ENCODE measurements around the gene PLXNB2. TPM values are rescaled to one million over a fixed set of nuclear protein-coding genes. Genes with fewer than 3 reads are reported as not detected.

The PLXNB2 gene
- total RNA-seq, 1 donor from 2014 or later: 146 TPM

DNA sequence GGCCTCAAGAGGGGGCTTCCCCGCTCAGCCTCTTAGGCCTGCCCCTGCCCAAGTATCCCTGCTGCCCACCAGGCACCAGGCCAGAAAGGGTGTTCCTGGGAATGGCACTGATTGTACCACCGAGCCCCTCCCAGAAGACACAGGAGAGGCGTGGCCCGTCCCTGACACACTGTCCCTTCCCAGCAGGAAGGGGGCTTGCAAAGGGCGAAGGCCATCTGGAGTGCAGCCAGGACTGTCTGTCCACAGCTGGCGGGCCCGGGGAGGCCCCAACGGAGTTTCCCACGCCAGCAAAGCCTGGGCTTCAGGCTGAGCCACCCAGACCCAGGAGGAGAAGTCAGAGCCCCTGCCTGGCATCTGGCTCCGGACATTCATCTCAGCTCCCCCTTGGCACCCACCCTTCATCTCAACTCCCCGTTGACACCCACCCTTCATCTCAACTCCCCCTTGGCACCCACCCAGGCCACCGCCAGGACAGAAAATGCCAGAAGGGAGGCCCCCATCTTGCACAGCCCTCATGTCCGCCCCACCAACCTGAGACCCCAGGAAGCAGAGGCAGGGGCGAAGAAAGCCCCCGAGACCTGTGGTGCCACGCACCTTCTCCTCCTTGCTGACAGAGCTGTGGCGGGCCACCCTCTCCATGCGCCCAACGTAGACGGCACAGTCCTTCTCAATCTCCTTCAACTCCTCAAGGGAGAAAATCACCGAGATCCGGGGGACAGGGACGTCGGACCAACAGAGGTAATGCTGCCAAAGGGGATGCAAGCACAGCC, 82.1 kb downstream of the PLXNB2 start:
- peak; percentile 25 for DNase-seq

Other genes with a start within 250 kb of the PLXNB2 start
- not detected for gene TTLL8, start 249.3 kb downstream of the PLXNB2 start, total RNA-seq
- 0.21 TPM for gene MLC1, start 222.2 kb downstream of the PLXNB2 start, total RNA-seq
- 1.0 TPM for gene MOV10L1, start 217.6 kb downstream of the PLXNB2 start, total RNA-seq
- gene PANX2, start 136.9 kb downstream of the PLXNB2 start, total RNA-seq: 0.31 TPM
- 18.5 TPM for gene TRABD, start 121.7 kb downstream of the PLXNB2 start, total RNA-seq
- gene SELENOO, start 106.6 kb downstream of the PLXNB2 start, total RNA-seq: 15.0 TPM
- gene TUBGCP6, start 62.6 kb downstream of the PLXNB2 start, total RNA-seq: 39.7 TPM
- gene HDAC10, start 56.4 kb downstream of the PLXNB2 start, total RNA-seq: 23.4 TPM
- 29.4 TPM for gene MAPK12, start 46.0 kb downstream of the PLXNB2 start, total RNA-seq
- gene MAPK11, start 37.3 kb downstream of the PLXNB2 start, total RNA-seq: 4.0 TPM
- 7.5 TPM for gene DENND6B, start 19.4 kb upstream of the PLXNB2 start, total RNA-seq
- gene PPP6R2, start 35.7 kb upstream of the PLXNB2 start, total RNA-seq: 49.5 TPM
- gene SBF1, start 167.4 kb upstream of the PLXNB2 start, total RNA-seq: 61.7 TPM
- gene ADM2, start 173.9 kb upstream of the PLXNB2 start, total RNA-seq: 0.92 TPM
- not detected for gene MIOX, start 179.2 kb upstream of the PLXNB2 start, total RNA-seq
- 30.8 TPM for gene LMF2, start 200.1 kb upstream of the PLXNB2 start, total RNA-seq
- 38.9 TPM for gene NCAPH2, start 200.6 kb upstream of the PLXNB2 start, total RNA-seq
- gene SCO2, start 218.0 kb upstream of the PLXNB2 start, total RNA-seq: 1.3 TPM
- gene TYMP, start 222.4 kb upstream of the PLXNB2 start, total RNA-seq: 11.0 TPM
- 0.10 TPM for gene KLHDC7B, start 238.3 kb upstream of the PLXNB2 start, total RNA-seq